Measurements from ENCODE around the gene PDZD2. TPM values are rescaled to one million over a fixed set of nuclear protein-coding genes. Genes with fewer than 3 reads are reported as not detected.

Gene PDZD2
- total and polyA plus RNA-seq, 2 experiments from 2014 or later: 8.3 to 16.9 TPM

- no peak for DNase-seq (ENCODE audit: low spot score)
- no peak overlapping the region for H2AFZ ChIP-seq
- TF ChIP-seq CREB1 (CRISPR knock-in tag; IDR thresholded peaks at IDR 0.05; ENCODE audit: low read depth) (no peak), ZNF462 (CRISPR knock-in tag; IDR thresholded peaks at IDR 0.05) (no peak), EZH2phosphoT487 (IDR thresholded peaks at IDR 0.05; ENCODE audit: unreplicated experiment) (no peak), EZH2 (IDR thresholded peaks at IDR 0.05; ENCODE audit: low read depth, unreplicated experiment) (no peak), JUNB (IDR thresholded peaks at IDR 0.05; ENCODE audit: unreplicated experiment) (no peak), ZNF331 (CRISPR knock-in tag; IDR thresholded peaks at IDR 0.05; ENCODE audit: low read depth) (no peak), STAT1 (IDR thresholded peaks at IDR 0.05; ENCODE audit: unreplicated experiment) (no peak), POLR2AphosphoS5 (IDR thresholded peaks at IDR 0.05; ENCODE audit: low read depth) (no peak), NANOG (IDR thresholded peaks at IDR 0.05; ENCODE audit: borderline replicate concordance) (no peak)
- TF ChIP-seq, protein P1, sequence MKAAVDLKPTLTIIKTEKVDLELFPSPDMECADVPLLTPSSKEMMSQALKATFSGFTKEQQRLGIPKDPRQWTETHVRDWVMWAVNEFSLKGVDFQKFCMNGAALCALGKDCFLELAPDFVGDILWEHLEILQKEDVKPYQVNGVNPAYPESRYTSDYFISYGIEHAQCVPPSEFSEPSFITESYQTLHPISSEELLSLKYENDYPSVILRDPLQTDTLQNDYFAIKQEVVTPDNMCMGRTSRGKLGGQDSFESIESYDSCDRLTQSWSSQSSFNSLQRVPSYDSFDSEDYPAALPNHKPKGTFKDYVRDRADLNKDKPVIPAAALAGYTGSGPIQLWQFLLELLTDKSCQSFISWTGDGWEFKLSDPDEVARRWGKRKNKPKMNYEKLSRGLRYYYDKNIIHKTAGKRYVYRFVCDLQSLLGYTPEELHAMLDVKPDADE (IDR thresholded peaks at IDR 0.05): no peak
- TF ChIP-seq, protein P2, sequence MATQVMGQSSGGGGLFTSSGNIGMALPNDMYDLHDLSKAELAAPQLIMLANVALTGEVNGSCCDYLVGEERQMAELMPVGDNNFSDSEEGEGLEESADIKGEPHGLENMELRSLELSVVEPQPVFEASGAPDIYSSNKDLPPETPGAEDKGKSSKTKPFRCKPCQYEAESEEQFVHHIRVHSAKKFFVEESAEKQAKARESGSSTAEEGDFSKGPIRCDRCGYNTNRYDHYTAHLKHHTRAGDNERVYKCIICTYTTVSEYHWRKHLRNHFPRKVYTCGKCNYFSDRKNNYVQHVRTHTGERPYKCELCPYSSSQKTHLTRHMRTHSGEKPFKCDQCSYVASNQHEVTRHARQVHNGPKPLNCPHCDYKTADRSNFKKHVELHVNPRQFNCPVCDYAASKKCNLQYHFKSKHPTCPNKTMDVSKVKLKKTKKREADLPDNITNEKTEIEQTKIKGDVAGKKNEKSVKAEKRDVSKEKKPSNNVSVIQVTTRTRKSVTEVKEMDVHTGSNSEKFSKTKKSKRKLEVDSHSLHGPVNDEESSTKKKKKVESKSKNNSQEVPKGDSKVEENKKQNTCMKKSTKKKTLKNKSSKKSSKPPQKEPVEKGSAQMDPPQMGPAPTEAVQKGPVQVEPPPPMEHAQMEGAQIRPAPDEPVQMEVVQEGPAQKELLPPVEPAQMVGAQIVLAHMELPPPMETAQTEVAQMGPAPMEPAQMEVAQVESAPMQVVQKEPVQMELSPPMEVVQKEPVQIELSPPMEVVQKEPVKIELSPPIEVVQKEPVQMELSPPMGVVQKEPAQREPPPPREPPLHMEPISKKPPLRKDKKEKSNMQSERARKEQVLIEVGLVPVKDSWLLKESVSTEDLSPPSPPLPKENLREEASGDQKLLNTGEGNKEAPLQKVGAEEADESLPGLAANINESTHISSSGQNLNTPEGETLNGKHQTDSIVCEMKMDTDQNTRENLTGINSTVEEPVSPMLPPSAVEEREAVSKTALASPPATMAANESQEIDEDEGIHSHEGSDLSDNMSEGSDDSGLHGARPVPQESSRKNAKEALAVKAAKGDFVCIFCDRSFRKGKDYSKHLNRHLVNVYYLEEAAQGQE (IDR thresholded peaks at IDR 0.05; ENCODE audit: unreplicated experiment): no peak
- TF ChIP-seq, protein P3, sequence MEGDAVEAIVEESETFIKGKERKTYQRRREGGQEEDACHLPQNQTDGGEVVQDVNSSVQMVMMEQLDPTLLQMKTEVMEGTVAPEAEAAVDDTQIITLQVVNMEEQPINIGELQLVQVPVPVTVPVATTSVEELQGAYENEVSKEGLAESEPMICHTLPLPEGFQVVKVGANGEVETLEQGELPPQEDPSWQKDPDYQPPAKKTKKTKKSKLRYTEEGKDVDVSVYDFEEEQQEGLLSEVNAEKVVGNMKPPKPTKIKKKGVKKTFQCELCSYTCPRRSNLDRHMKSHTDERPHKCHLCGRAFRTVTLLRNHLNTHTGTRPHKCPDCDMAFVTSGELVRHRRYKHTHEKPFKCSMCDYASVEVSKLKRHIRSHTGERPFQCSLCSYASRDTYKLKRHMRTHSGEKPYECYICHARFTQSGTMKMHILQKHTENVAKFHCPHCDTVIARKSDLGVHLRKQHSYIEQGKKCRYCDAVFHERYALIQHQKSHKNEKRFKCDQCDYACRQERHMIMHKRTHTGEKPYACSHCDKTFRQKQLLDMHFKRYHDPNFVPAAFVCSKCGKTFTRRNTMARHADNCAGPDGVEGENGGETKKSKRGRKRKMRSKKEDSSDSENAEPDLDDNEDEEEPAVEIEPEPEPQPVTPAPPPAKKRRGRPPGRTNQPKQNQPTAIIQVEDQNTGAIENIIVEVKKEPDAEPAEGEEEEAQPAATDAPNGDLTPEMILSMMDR (conservative IDR thresholded peaks at IDR 0.05; ENCODE audit: low read depth in 2 of 2): no peak
- H3K27me3 ChIP-seq (ENCODE audit: insufficient read depth): no peaks in the 10 kb centered on the region
- Mint-ChIP-seq H3K4me3 (no peak overlapping the region), H3K9me3 (peaks cover 8% of the 10 kb centered on the region), H3K27ac (no peak overlapping the region), H3K4me1 (peaks cover 11% of the 10 kb centered on the region), H3K27me3 (ENCODE audit: insufficient read depth, low read depth, poor library complexity) (peaks cover 3% of the 10 kb centered on the region), H3K36me3 (ENCODE audit: low read depth) (peaks cover 15% of the 10 kb centered on the region)
- H3K36me3 ChIP-seq (ENCODE audit: insufficient read depth): no peaks in the 10 kb centered on the region
- H3F3A ChIP-seq (replicated peaks; ENCODE audit: low read depth): no peaks in the 10 kb centered on the region
- H3K4me1 ChIP-seq (ENCODE audit: insufficient read depth): peaks cover 19% of the 10 kb centered on the region
- no peaks in the 10 kb centered on the region; the same call in 1 of the 2 replicates for H3K9me2 ChIP-seq (ENCODE audit: insufficient read depth)
- no peak overlapping the region for H3K27ac ChIP-seq (ENCODE audit: low read depth)
- 0 out of 2 replicates have a peak, but pooled peaks cover 2% of the 10 kb centered on the region for H3K79me2 ChIP-seq (replicated peaks; ENCODE audit: insufficient read depth)
- no peak overlapping the region for H3K4me2 ChIP-seq
- no peak overlapping the region for H3K4me3 ChIP-seq
- H4K20me1 ChIP-seq (replicated peaks; ENCODE audit: insufficient read depth): no peaks in the 10 kb centered on the region
- ATAC-seq: no peak
Measured at GRCh38 chr5:31986101-31986500, 347.2 kb downstream of the PDZD2 start.

Data from GM23338 (cell line).